B cell (primary cell): ENCODE results near the gene KIR2DL4.

Experiments used
- EZH2 ChIP-seq: IDR thresholded peaks from 2 replicates; pipeline ENCODE4 v1.6.1; 2012; ENCODE audit warnings: borderline replicate concordance, low read depth, mild to moderate bottlenecking, moderate library complexity, low read length; ENCODE audit not compliant: insufficient read depth, poor library complexity, severe bottlenecking
- TF ChIP-seq, protein P1 (sequence below): fragments of 200-600 bp; IDR thresholded peaks from one replicate; pipeline ENCODE4 v1.8.0; 2022; ENCODE audit warnings: antibody characterized with exemption, mild to moderate bottlenecking

DNA sequence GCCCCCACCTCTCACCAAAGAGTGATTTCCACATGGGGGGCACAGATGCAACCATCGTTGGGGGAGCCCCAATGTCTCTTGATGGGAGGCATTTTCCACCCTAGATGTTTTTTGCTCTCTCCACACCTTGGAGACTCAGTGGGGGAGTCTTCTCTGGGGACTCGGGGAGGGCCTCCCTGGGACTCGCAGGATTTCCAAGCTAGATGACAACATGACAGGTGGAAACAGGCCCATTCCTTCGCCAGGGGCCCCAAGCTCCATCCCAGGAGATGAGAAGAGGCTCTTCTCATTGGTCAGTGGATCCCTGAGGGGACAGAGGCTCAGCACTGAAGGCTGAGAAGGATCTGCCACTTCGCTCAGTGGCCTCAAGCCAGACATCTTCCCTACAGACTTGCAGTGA lies 12.7 kb upstream of the KIR2DL4 start:
- TF ChIP-seq, protein P1, sequence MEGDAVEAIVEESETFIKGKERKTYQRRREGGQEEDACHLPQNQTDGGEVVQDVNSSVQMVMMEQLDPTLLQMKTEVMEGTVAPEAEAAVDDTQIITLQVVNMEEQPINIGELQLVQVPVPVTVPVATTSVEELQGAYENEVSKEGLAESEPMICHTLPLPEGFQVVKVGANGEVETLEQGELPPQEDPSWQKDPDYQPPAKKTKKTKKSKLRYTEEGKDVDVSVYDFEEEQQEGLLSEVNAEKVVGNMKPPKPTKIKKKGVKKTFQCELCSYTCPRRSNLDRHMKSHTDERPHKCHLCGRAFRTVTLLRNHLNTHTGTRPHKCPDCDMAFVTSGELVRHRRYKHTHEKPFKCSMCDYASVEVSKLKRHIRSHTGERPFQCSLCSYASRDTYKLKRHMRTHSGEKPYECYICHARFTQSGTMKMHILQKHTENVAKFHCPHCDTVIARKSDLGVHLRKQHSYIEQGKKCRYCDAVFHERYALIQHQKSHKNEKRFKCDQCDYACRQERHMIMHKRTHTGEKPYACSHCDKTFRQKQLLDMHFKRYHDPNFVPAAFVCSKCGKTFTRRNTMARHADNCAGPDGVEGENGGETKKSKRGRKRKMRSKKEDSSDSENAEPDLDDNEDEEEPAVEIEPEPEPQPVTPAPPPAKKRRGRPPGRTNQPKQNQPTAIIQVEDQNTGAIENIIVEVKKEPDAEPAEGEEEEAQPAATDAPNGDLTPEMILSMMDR: no peak
- no peak for TF ChIP-seq EZH2
